PFSK-1 (cell line): ENCODE data around the gene RPL12. TPM values are rescaled to one million over a fixed set of nuclear protein-coding genes. Genes with fewer than 3 reads are reported as not detected.

Experiments used
- FOXP2 ChIP-seq: optimal IDR thresholded peaks from 2 replicates; pipeline ENCODE3; 2011; ENCODE audit warnings: borderline replicate concordance, control low read depth, inconsistent platforms; ENCODE audit not compliant: insufficient read depth; ENCODE audit errors: extremely low read length, extremely low read depth
- POLR2AphosphoS5 ChIP-seq: IDR thresholded peaks from 2 replicates; pipeline ENCODE4 v1.6.1; 2012; ENCODE audit warnings: low read depth, mild to moderate bottlenecking, control low read depth, low read length, moderate library complexity
- SIN3A ChIP-seq: IDR thresholded peaks from 2 replicates; pipeline ENCODE4 v1.6.1; 2012; ENCODE audit warnings: mild to moderate bottlenecking, low read length, moderate library complexity, borderline replicate concordance; ENCODE audit not compliant: insufficient read depth
- TAF1 ChIP-seq: IDR thresholded peaks from 2 replicates; pipeline ENCODE4 v1.6.1; 2012; ENCODE audit warnings: low read length, control low read depth, borderline replicate concordance; ENCODE audit not compliant: insufficient read depth
- polyA plus RNA-seq: library from polyadenylated mRNA; unstranded; fragments of >200 nt; gene quantifications from one replicate; pipeline ENCODE4 v1.2.1, GENCODE V29; 2012; ENCODE audit warnings: low read depth, missing spikeins; ENCODE audit not compliant: insufficient read length
- TF ChIP-seq, protein P1 (sequence below), 2 experiments: IDR thresholded peaks; 2 replicates each; pipeline versions ENCODE4 v1.6.1 to v1.8.0; 2011 to 2012; ENCODE audit warnings: low read depth in 2 of 2, low read length in 2 of 2, control low read depth in 1 of 2, inconsistent platforms in 1 of 2, mild to moderate bottlenecking in 1 of 2, moderate library complexity in 1 of 2; ENCODE audit not compliant: insufficient read depth in 1 of 2

Gene RPL12
- 3,048 TPM for polyA plus RNA-seq

DNA sequence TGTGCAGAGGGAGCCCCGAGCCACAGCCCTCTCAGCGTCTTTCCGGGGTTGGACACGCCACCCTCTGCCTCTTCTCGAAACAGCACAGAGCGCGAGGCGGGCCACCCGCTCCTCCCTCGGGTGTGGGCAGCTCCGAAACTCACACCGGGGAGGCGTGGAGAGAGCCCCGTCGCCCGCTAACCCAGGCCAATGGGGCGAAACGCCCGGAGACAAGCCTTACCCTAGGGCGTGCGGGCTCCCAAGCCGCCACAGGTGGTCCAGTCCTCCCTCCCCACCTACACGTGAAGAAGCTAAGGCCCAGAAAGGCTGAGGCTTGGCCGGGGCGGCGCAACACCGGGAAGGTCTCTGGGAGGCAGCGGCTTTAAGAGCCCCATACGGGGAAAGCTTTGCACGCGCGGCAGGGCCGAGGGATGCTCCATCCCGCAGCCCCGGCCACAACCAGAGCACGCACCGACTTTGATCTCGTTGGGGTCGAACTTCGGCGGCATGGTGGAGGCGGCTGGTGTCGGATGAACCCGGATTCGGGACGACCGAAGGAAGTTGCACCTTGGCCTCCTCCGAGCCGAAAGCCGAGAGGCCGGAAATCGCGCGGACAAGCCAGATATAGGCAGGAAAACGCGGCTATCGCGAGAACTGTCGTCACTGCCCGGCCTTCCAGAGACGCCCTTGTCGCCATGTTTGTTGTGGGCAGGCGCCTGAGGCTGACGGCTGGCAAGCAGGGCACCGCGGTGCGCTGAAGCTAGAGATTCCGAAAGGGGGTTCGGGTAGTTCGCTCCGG lies at the start of gene RPL12, which contains the start of gene LRSAM1:
Gene RPL12, minus strand, starts transcription at position 577 of the 778 bp plus-strand sequence. Its CDS starts 89 bp downstream, at position 488.
Gene LRSAM1, plus strand, starts transcription at position 681 of the 778 bp plus-strand sequence. CDS start 3,018 bp downstream, outside the sequence.
- peak; percentile 100 for TF ChIP-seq POLR2AphosphoS5
- TF ChIP-seq TAF1: peak; percentile 99
- TF ChIP-seq SIN3A: peak; percentile 96
- TF ChIP-seq FOXP2: no peak
- TF ChIP-seq, protein P1, sequence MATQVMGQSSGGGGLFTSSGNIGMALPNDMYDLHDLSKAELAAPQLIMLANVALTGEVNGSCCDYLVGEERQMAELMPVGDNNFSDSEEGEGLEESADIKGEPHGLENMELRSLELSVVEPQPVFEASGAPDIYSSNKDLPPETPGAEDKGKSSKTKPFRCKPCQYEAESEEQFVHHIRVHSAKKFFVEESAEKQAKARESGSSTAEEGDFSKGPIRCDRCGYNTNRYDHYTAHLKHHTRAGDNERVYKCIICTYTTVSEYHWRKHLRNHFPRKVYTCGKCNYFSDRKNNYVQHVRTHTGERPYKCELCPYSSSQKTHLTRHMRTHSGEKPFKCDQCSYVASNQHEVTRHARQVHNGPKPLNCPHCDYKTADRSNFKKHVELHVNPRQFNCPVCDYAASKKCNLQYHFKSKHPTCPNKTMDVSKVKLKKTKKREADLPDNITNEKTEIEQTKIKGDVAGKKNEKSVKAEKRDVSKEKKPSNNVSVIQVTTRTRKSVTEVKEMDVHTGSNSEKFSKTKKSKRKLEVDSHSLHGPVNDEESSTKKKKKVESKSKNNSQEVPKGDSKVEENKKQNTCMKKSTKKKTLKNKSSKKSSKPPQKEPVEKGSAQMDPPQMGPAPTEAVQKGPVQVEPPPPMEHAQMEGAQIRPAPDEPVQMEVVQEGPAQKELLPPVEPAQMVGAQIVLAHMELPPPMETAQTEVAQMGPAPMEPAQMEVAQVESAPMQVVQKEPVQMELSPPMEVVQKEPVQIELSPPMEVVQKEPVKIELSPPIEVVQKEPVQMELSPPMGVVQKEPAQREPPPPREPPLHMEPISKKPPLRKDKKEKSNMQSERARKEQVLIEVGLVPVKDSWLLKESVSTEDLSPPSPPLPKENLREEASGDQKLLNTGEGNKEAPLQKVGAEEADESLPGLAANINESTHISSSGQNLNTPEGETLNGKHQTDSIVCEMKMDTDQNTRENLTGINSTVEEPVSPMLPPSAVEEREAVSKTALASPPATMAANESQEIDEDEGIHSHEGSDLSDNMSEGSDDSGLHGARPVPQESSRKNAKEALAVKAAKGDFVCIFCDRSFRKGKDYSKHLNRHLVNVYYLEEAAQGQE (IDR thresholded peaks at IDR 0.05; ENCODE audit: insufficient read depth in 1 of 2, low read depth in 2 of 2, low read length in 2 of 2): peak; percentile 60 to 66; a peak in 2 of 4 replicates

DNA sequence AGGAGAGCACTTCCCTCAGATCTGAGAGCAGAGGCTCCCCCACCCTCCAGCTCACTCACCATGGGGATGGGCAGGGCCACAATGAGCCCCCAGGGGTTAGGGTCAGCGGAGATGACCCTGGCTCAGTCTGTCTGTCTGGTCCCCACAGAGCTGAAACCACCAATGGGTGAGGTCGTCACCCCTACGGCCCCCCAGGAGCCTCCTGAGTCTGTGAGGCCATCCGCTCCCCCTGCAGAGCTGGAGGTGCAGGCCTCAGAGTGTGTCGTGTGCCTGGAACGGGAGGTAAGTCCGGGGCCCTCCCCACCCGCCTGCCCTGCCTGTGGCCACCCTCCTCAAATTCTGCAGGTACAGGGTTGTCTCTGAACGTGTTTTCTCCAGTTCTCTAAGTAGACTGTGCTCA lies 49.7 kb upstream of the RPL12 start:
- TF ChIP-seq POLR2AphosphoS5 (no peak), SIN3A (no peak), TAF1 (no peak), FOXP2 (no peak)
- TF ChIP-seq, protein P1 (IDR thresholded peaks at IDR 0.05; ENCODE audit: insufficient read depth in 1 of 2, low read depth in 2 of 2, low read length in 2 of 2): no peak

DNA sequence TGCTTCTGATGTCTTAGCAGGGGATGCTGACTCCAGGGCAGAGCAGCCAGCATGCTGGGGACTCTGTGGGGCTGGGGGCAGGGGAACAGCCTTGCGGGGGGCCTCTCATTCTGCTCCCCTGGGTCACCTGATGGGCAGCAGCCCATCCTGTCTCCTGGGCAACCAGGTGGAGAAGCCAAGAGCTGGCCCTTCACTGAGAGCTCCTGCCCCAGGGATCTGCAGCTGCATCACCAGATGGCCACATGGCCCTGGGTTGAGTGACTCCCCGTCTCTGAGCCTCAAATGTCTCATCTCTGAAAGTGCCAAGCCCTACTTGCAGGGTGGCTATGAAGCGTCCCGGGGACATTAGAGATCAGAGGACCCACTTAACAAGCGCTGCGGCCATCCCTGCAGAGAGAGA lies 49.2 kb upstream of the RPL12 start:
- TF ChIP-seq FOXP2 (no peak), POLR2AphosphoS5 (no peak), SIN3A (no peak), TAF1 (no peak)
- TF ChIP-seq, protein P1 (IDR thresholded peaks at IDR 0.05; ENCODE audit: insufficient read depth in 1 of 2, low read depth in 2 of 2, low read length in 2 of 2): no peak

DNA sequence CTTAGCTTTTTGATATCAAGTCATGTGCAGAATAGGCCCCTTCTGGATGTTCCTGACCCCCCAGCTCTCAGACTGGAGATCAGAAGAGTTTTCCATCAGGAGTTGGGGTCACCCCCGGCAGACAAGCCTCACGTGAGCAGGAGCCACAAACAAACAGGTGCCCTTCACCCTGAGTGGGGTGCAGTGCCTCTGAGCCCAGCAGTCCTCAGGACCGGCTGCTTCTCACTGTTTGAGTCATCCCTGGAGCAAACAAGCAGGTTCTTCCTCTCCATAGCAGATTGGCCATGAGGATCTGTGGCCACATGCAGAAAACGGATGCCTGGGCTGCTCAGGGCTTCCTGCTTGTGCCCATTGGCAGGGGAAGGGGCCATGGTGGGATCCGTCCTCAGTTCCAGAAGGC lies 47.1 kb upstream of the RPL12 start:
- TF ChIP-seq SIN3A: no peak
- TF ChIP-seq, protein P1 (IDR thresholded peaks at IDR 0.05; ENCODE audit: insufficient read depth in 1 of 2, low read depth in 2 of 2, low read length in 2 of 2): no peak
- TF ChIP-seq FOXP2: no peak
- no peak for TF ChIP-seq POLR2AphosphoS5
- no peak for TF ChIP-seq TAF1
